Karpas-422 (cell line): ENCODE measurements around the gene CUL9. TPM values are rescaled to one million over a fixed set of nuclear protein-coding genes. Genes with fewer than 3 reads are reported as not detected.

Experiments used
- DNase-seq: peaks from one replicate; pipeline ENCODE4 v3.0.0-alpha.2; 2015
- H2AFZ ChIP-seq: fragments of 200-600 bp; sonication (generic); 2 replicates; pipeline ENCODE4 v1.6.1; 2014; ENCODE audit warnings: antibody characterized with exemption, low read length, mixed read lengths
- H3K27ac ChIP-seq: fragments of 200-600 bp; sonication (generic); 2 replicates; pipeline ENCODE4 v1.5.1; 2014; ENCODE audit warnings: mild to moderate bottlenecking, low read length, moderate library complexity
- H3K27me3 ChIP-seq: fragments of 200-600 bp; sonication (generic); 2 replicates; pipeline ENCODE4 v1.6.1; 2014; ENCODE audit warnings: low read length, mixed read lengths
- H3K36me3 ChIP-seq: fragments of 200-600 bp; sonication (generic); 2 replicates; pipeline ENCODE4 v1.6.1; 2014; ENCODE audit warnings: low read length, mixed read lengths; ENCODE audit not compliant: insufficient read depth
- H3K4me1 ChIP-seq: fragments of 200-600 bp; sonication (generic); 2 replicates; pipeline ENCODE4 v1.6.1; 2014; ENCODE audit warnings: mild to moderate bottlenecking, low read length, mixed read lengths
- H3K4me2 ChIP-seq: fragments of 200-600 bp; sonication (generic); 2 replicates; pipeline ENCODE4 v1.6.1; 2014; ENCODE audit warnings: low read length, low read depth, mild to moderate bottlenecking; ENCODE audit not compliant: poor library complexity, severe bottlenecking
- H3K4me3 ChIP-seq: fragments of 200-600 bp; sonication (generic); 2 replicates; pipeline ENCODE4 v1.5.1; 2014; ENCODE audit warnings: mild to moderate bottlenecking, antibody characterized with exemption, low read length, mixed read lengths
- H3K79me2 ChIP-seq: fragments of 200-600 bp; sonication (generic); 2 replicates; pipeline ENCODE4 v1.6.1; 2014; ENCODE audit warnings: mild to moderate bottlenecking, low read length, mixed read lengths
- H3K9ac ChIP-seq: fragments of 200-600 bp; sonication (generic); 2 replicates; pipeline ENCODE4 v1.6.0; 2014; ENCODE audit warnings: low read length
- H3K9me2 ChIP-seq: fragments of 200-600 bp; sonication (generic), shearing (Covaris generic); replicated peaks from 2 replicates; pipeline ENCODE4 v1.6.0; 2014; ENCODE audit warnings: mild to moderate bottlenecking, low read length, moderate library complexity; ENCODE audit not compliant: insufficient read depth
- H3K9me3 ChIP-seq: fragments of 300-700, 200-600 bp; sonication (generic); 2 replicates; pipeline ENCODE4 v1.6.1; 2014; ENCODE audit warnings: low read length, mixed read lengths
- H4K20me1 ChIP-seq: fragments of 200-600 bp; sonication (generic); 2 replicates; pipeline ENCODE4 v1.6.1; 2014; ENCODE audit warnings: mild to moderate bottlenecking, antibody characterized with exemption, low read length, low read depth; ENCODE audit not compliant: insufficient read depth
- total RNA-seq: library from RNA; depleted of rRNA; stranded (reverse); fragments of >200 nt; shearing (Covaris generic); gene quantifications from 2 replicates; pipeline ENCODE4 v1.2.3, GENCODE V29; 2014; ENCODE audit warnings: low replicate concordance

CUL9 gene
- total RNA-seq, 1 experiment from 2014 or later: 34.9 TPM

GRCh38 chr6:43178150-43178549, 3.8 kb upstream of the CUL9 start:
- Histone ChIP-seq H3K9me3 (no peaks in the 10 kb centered on the region), H4K20me1 (peaks cover 23% of the 10 kb centered on the region), H3K9me2 (no peaks in the 10 kb centered on the region), H3K27me3 (no peaks in the 10 kb centered on the region), H3K4me1 (peaks cover 42% of the 10 kb centered on the region), H3K4me3 (no peak overlapping the region), H3K9ac (no peak overlapping the region), H3K4me2 (no peak overlapping the region), H3K27ac (no peak overlapping the region), H3K36me3 (peaks cover 26% of the 10 kb centered on the region; the same call in 1 of the 2 replicates), H3K79me2 (peaks cover 36% of the 10 kb centered on the region), H2AFZ (no peak overlapping the region)
- no peak for DNase-seq

GRCh38 chr6:43178951-43179830, 2.8 kb upstream of the CUL9 start:
- H3K4me1 ChIP-seq: peaks cover 36% of the 10 kb centered on the region
- peaks cover 26% of the 10 kb centered on the region for H3K36me3 ChIP-seq

GRCh38 chr6:43180058-43180457, 1.9 kb upstream of the CUL9 start:
- Histone ChIP-seq H3K36me3 (peaks cover 23% of the 10 kb centered on the region), H2AFZ (no peak overlapping the region), H3K79me2 (peaks cover 41% of the 10 kb centered on the region), H3K4me2 (no peak overlapping the region), H3K9me3 (no peaks in the 10 kb centered on the region), H3K27ac (no peak overlapping the region; the same call in 1 of the 2 replicates), H3K4me1 (peaks cover 29% of the 10 kb centered on the region), H3K9me2 (no peaks in the 10 kb centered on the region), H4K20me1 (peaks cover 11% of the 10 kb centered on the region), H3K4me3 (no peak overlapping the region), H3K9ac (no peak overlapping the region), H3K27me3 (no peaks in the 10 kb centered on the region)
- no peak for DNase-seq

More at GRCh38 chr6:43178951-43179830, 2.8 kb upstream of the CUL9 start:
- Histone ChIP-seq H3K9ac (no peak overlapping the region), H3K4me3 (no peak overlapping the region), H3K9me2 (no peaks in the 10 kb centered on the region), H4K20me1 (peaks cover 14% of the 10 kb centered on the region), H3K79me2 (peaks cover 39% of the 10 kb centered on the region), H3K9me3 (no peaks in the 10 kb centered on the region), H3K27ac (no peak overlapping the region), H2AFZ (no peak overlapping the region), H3K27me3 (no peaks in the 10 kb centered on the region), H3K4me2 (no peak overlapping the region)
- DNase-seq: no peak

GRCh38 chr6:43180985-43181384, 1.0 kb upstream of the CUL9 start:
- Histone ChIP-seq H3K27ac (peak overlapping the region; percentile 75), H3K9me2 (no peaks in the 10 kb centered on the region), H3K79me2 (peaks cover 32% of the 10 kb centered on the region), H3K4me2 (peak overlapping the region; percentile 93), H3K4me1 (peaks cover 25% of the 10 kb centered on the region), H3K27me3 (no peaks in the 10 kb centered on the region), H3K36me3 (peaks cover 13% of the 10 kb centered on the region), H3K9me3 (no peaks in the 10 kb centered on the region), H3K9ac (peak overlapping the region; percentile 89), H4K20me1 (0 out of 2 replicates have a peak, but pooled peaks cover 1% of the 10 kb centered on the region), H2AFZ (no peak overlapping the region), H3K4me3 (peak overlapping the region; percentile 97; the same call in 1 of the 2 replicates)
- DNase-seq: no peak

GRCh38 chr6:43181621-43181941, 415 bp upstream of the CUL9 start:
- Histone ChIP-seq H3K4me1 (peaks cover 25% of the 10 kb centered on the region), H3K9me3 (no peaks in the 10 kb centered on the region), H3K4me2 (peak overlapping the region; percentile 93), H4K20me1 (no peaks in the 10 kb centered on the region), H2AFZ (peak overlapping the region; percentile 2; the same call in 1 of the 2 replicates), H3K9me2 (no peaks in the 10 kb centered on the region), H3K36me3 (peaks cover 10% of the 10 kb centered on the region), H3K4me3 (peak overlapping the region; percentile 97), H3K9ac (peak overlapping the region; percentile 89), H3K79me2 (peaks cover 29% of the 10 kb centered on the region), H3K27me3 (no peaks in the 10 kb centered on the region), H3K27ac (peak overlapping the region; percentile 75)
- no peak for DNase-seq

GRCh38 chr6:43183441-43183840, 1.4 kb downstream of the CUL9 start:
- H3K9me3 ChIP-seq: no peaks in the 10 kb centered on the region
- no peaks in the 10 kb centered on the region for H4K20me1 ChIP-seq
- peaks cover 25% of the 10 kb centered on the region for H3K4me1 ChIP-seq
- peak overlapping the region; percentile 97 for H3K4me3 ChIP-seq
- H3K9ac ChIP-seq: peak overlapping the region; percentile 89
- H3K36me3 ChIP-seq: peaks cover 10% of the 10 kb centered on the region
- H3K79me2 ChIP-seq: peaks cover 27% of the 10 kb centered on the region
- DNase-seq: no peak
- H3K4me2 ChIP-seq: peak overlapping the region; percentile 93
- H3K9me2 ChIP-seq: no peaks in the 10 kb centered on the region
- H2AFZ ChIP-seq: no peak overlapping the region
- no peaks in the 10 kb centered on the region for H3K27me3 ChIP-seq
- H3K27ac ChIP-seq: 0 out of 2 replicates have a peak overlapping the region, but pooled peaks have one; percentile 75

- H3K79me2 ChIP-seq: peaks cover 27% of the 10 kb centered on the region
- no peak overlapping the region for H3K4me2 ChIP-seq
- H3K4me1 ChIP-seq: peaks cover 25% of the 10 kb centered on the region
- DNase-seq: no peak
- H3K9me2 ChIP-seq: no peaks in the 10 kb centered on the region
- H3K27me3 ChIP-seq: no peaks in the 10 kb centered on the region
- 0 out of 2 replicates have a peak overlapping the region, but pooled peaks have one; percentile 18 for H3K9ac ChIP-seq
- H3K27ac ChIP-seq: no peak overlapping the region
- no peaks in the 10 kb centered on the region for H4K20me1 ChIP-seq
- no peak overlapping the region for H2AFZ ChIP-seq
- H3K9me3 ChIP-seq: no peaks in the 10 kb centered on the region
- H3K4me3 ChIP-seq: no peak overlapping the region
- H3K36me3 ChIP-seq: peaks cover 5% of the 10 kb centered on the region
Observed at GRCh38 chr6:43184268-43184985, 2.4 kb downstream of the CUL9 start.

- Histone ChIP-seq H2AFZ (no peak overlapping the region), H3K36me3 (peaks cover 5% of the 10 kb centered on the region), H3K9ac (no peak overlapping the region), H3K9me2 (no peaks in the 10 kb centered on the region), H3K79me2 (peaks cover 32% of the 10 kb centered on the region), H4K20me1 (no peaks in the 10 kb centered on the region), H3K27ac (no peak overlapping the region), H3K4me2 (no peak overlapping the region), H3K4me3 (no peak overlapping the region), H3K27me3 (no peaks in the 10 kb centered on the region), H3K9me3 (no peaks in the 10 kb centered on the region), H3K4me1 (peaks cover 24% of the 10 kb centered on the region)
- no peak for DNase-seq
Observed at GRCh38 chr6:43185391-43185985, 3.5 kb downstream of the CUL9 start.
